NCI-H146 treated with DMSO at 0.1 percent for 48 hours (cell line): ENCODE results near the gene CABP4.

Source experiments
- DNase-seq: peaks from one replicate; lab custom pipeline; 2025; ENCODE audit not compliant: unreplicated experiment; lab: John Stamatoyannopoulos, UW

CABP4 gene

GRCh38 chr11:67455054-67455453 lies at the start of gene CABP4:
TSS of gene CABP4 (plus strand) at chr11:67455354. CDS start at chr11:67455424, 70 bp downstream.
- DNase-seq: no peak

GRCh38 chr11:67405688-67406339 lies 49.3 kb upstream of the CABP4 start:
- no peak for DNase-seq

- DNase-seq: no peak
Observed at GRCh38 chr11:67406420-67406968, 48.7 kb upstream of the CABP4 start.

- no peak for DNase-seq
Observed at GRCh38 chr11:67406969-67407687, 48.0 kb upstream of the CABP4 start.

- DNase-seq: no peak
Observed at GRCh38 chr11:67407688-67408163, 47.4 kb upstream of the CABP4 start.

GRCh38 chr11:67408437-67409200 lies 46.5 kb upstream of the CABP4 start:
- DNase-seq: no peak

- DNase-seq: no peak
Observed at GRCh38 chr11:67409261-67409666, 45.9 kb upstream of the CABP4 start.

GRCh38 chr11:67409781-67410368 lies 45.3 kb upstream of the CABP4 start:
- DNase-seq: peak; percentile 71

GRCh38 chr11:67410369-67410831 lies 44.8 kb upstream of the CABP4 start:
- DNase-seq: no peak

- DNase-seq: no peak
Observed at GRCh38 chr11:67410984-67411784, 44.0 kb upstream of the CABP4 start.

GRCh38 chr11:67411785-67412152 lies 43.4 kb upstream of the CABP4 start:
- no peak for DNase-seq

- no peak for DNase-seq
Observed at GRCh38 chr11:67412495-67413179, 42.5 kb upstream of the CABP4 start.

- no peak for DNase-seq
Observed at GRCh38 chr11:67413266-67413849, 41.8 kb upstream of the CABP4 start.

GRCh38 chr11:67415501-67416304 lies 39.5 kb upstream of the CABP4 start, which contains the start of gene CARNS1:
TSS of gene CARNS1 (plus strand) at chr11:67415678. CDS start at chr11:67416200, 522 bp downstream.
- DNase-seq: no peak

- no peak for DNase-seq
Observed at GRCh38 chr11:67416416-67417335, 38.5 kb upstream of the CABP4 start.

- no peak for DNase-seq
Observed at GRCh38 chr11:67417425-67417824, 37.7 kb upstream of the CABP4 start.
